HUDEP-2 (cell line): ENCODE data around the gene TF.

ENCODE experiments used
- DNase-seq, 76 experiments: peaks; one replicate each; lab custom pipeline; 2025; ENCODE audit not compliant: unreplicated experiment in 76 of 76; lab: John Stamatoyannopoulos, UW

Gene TF

DNA sequence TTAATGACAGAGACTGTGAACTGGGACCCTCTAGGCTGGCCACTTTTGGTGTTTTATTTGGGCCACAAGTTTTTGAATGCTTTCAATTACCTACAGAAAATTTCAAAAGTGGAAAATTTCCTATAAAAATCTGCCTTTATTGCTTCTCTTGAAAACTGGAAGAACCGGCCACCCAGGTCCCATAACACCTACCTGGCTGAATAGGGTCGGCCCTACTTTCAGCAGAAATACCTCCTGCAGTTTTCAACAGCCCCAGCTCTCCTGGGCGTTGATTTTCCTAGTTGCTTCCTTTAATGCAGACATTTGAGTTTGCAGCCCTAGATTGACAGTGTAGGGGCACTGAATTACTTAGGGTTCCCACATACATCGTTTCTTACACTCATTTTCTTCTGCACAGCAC, 58.7 kb downstream of the TF start:
- DNase-seq, result no peak

DNA sequence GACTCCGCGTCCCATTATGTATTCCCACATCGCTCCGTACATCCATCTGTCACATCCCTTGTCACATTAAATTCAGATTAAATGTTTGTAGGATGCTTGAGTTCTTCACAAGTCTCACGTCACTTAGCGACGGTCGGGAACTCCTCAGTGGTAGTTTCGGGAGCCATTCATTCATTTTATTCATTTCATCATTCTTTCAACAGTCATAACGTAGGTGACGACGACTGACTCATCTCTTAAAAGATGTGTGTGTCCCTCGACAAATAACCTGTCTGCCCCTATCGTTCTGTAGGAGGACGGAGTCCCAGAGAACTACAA, 59.1 kb downstream of the TF start:
- no peak for DNase-seq

DNA sequence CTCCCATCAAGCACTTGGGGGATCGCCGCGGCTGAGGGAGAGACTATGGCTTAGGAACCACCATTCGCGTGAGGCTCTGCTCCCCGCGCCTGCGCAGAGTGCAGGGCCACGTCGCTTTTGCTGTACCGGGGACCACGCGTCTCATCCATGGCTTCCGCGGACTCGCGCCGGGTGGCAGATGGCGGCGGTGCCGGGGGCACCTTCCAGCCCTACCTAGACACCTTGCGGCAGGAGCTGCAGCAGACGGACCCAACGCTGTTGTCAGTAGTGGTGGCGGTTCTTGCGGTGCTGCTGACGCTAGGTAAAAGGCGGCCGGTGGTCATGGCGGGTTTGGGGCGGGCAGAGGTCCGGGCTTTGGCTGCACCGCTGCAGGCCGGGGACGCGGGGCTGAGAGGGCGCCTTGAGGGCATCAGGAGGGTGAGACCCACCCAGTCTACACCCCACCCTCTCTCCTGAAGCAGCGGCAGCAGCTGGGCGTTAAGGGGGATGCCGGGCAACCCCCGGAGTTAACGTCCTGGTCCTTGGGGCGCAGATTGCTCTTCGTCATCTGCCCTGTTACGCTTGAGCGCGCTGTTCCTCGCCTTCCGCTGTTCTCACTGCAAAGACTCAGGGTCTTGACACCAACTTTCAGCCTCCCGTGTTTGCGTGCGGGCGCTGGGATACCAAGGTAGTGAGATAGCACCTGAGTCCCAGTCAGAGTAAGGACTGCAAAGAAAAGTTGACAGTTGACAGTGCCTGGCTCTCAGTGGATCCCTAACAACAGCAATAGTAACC, 59.7 kb downstream of the TF start, which contains the start of gene SRPRB:
TSS of gene SRPRB (plus strand) at position 114 of the 774 bp plus-strand sequence. CDS start at position 148, 34 bp downstream.
- DNase-seq, result peak in 75 of 76 experiments; percentile 30 to 94 (median 84)

DNA sequence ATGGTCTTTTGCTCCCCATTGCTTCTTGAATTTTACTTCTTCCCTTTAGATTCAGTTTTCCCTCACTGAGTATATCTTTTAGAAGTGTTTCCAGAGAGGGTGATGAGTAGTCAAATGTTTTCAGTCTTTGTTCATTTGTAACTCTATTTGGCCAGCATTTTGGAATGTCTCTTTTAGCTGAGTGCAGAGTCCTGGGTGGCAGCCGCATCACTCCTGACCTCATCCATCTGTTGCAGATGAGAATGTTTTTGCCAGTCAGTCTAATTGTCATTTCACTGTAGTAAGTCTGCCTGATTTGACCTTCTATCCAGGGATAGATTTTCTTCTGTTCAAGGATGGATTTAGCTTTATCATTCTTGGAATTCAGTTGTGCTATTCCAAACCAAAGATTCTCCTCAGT, 66.7 kb downstream of the TF start:
- DNase-seq, result no peak

DNA sequence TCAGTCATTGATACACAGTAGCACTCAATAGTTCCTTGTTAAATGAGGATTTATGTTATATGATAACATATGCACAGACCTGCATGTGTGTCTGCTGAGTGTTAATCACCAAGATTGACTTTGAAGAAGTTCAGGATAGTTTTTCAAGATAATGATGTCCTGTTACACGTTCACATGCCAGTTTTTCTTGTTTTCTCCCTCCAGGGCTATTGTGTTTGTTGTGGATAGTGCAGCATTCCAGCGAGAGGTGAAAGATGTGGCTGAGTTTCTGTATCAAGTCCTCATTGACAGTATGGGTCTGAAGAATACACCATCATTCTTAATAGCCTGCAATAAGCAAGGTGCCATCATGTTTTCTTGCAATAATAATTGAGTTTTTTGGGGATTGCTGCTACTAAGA, 69.2 kb downstream of the TF start:
- no peak for DNase-seq

DNA sequence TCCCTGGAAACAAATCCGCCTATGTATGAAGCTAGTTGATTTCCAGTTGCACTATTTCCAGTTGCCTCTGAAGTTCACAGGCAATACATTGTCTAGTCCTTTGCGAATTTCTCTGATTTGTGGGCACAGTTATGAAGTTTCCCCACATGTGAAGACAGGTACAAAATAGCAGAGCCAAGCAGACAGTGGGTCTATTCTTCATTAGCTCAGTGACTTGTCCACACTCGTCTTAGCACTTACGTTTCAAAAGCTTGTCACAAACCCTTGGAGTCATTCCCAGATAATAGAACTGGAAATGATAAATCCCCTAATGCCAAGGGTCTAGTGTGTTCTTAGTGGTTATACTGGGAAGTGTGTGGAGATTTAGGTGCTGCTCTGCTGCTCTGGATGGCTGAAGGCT, 73.9 kb downstream of the TF start:
- DNase-seq, result no peak

DNA sequence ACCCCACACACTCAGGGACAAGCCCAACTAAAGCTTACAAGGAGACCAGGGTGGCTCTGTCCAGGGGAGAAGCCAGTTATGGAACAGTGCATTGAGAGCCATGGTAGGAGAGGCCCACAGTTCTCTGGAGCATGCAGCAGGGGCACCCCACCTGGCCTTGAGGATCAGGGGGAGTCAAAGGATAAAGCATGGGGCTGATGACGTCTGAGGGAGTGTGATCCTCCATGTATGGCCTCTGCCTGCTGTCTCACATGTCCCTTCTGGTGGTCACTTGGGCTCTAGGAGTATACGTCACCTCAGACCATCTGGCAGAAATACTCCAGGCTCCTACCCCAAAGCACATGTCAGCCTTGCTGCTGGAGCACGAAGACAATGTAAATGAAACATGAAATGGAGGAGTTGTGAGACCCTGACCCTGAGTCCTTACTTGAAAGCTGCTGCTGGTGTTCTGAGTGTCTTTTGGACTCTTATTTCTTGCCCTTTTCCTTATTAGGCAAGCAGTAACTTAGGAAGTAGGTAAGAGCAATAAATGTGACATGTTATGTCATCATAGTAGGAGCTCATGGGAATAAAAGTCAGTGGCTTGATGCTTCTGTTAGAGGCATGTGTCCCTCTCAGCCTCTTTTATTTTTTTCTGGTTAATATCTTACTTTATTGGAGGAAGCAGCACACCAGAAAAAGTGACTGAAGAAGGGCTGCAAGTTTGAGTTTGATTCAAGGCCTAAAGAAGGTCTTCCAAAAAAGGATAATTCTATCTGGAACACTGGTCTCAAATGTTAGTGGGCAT, 74.9 kb downstream of the TF start:
- no peak for DNase-seq

DNA sequence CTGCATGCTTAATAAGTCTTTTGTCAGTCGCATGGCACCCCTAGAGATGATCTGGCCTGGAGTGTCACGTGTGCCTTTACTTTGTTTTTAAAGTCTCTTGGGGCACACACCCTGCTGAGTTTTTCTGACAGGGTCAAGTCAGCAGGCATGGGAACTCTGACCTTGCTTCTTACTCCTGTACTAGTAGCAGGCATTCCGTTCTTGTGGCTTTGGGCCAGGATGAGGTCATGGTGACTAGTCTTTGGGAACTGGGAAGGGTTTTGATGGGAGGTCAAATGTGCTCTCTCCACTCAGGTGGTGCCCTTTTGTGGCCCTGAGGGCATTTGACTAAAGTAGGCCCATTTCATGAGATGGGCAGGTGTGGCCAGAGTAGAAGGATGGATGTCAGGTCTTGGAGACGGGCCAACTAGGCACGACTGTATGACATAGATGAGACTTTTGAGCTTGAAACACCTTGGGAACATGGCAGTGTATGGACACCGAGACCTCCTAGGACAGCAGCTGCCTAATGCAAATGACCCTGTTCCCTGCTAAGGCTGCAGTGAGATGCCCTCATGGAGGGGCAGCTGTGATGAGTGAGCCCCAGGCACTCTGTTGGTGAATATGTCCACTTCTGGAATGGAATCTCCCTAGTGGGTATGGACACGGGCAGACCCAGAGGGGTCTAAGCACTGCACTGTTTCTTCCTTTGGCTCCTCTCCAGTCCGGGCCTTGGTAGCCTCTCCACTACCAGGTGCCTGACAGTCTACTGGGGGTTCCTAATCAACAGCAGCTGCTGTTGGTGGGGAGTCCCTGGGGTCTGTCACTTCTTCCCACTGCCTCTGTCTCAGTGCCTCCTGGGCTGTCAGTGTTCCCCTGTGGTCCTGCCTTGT, 75.8 kb downstream of the TF start:
- DNase-seq, result peak in 72 of 76 experiments; percentile 6 to 72 (median 42)

DNA sequence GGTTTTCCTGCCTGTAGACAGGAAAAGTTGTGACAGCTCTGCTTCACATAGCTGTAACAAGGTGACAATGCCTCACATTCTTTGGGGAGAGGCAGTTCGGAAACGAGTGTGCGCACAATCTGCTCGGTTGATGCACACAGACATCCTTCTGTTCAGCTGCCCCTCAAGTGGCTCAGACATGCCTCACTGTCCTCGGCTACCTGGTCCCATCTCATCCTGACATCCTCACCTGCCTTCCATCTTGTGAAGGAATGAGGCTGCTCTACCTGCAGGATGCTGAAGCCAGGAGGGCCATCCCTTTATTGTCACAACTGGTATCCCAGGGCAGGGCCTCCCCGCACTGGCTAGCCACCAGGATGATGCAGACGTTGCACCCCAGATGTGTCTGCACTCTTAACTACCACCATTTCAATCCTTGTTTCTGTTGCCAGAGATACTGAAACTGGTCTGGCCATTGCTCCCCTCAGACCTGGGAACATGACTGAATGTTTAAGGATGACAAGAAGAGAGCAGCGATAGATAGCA, 78.8 kb downstream of the TF start:
- DNase-seq, result no peak

DNA sequence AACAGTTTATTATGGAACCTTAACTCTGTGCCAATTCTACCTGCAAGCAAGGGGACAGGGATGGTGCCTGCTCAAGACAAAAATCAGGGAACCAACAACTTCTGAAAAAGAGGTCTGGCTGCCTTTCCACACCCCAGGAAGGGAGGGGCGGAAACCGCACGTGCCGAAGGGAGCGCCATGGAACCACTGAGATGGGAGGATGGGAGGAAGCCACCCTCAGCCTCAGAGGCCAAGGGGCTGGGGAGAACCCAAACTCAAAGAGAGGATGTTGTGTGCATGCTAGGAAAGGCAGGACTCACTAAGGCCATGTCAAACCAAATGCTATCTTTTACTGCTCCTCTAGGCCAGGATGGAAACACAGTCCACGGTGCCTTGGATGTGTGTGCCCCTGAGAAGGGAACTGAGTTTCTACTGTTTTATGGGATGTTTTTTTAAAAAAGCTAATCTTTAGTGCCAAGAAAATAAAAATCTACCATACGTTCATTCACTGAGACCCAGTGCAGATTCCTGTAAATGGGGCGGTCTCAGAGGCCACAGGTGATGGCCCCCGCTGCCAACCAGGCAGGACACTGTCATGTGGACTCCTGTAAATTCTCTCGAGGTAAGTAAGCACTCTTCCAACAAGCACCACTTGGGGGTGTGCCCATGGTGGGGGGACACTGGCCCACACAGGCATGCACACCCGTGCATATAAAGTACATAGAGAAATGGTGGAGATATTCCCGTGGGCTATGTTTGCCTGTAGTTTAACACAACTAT, 80.0 kb downstream of the TF start:
- no peak for DNase-seq

DNA sequence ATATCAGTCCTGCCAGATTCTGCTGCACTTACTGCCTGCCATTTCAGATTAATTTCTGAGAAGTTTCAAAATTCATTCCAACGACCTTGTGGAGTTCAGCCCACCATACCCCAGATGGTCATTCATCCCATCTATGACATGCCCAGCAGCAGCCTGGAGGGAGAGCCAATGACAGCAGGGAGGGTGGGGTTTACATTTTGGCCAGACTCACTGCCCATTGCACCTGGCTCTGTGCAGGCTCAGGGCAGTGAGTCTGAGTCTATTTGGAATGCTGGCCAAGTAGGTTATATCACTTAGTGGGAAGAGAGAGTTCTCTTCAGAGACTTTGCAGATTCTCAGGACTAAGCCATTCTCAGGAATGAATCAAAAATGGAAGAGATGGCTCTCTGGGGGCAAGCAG, 80.9 kb downstream of the TF start:
- no peak for DNase-seq

DNA sequence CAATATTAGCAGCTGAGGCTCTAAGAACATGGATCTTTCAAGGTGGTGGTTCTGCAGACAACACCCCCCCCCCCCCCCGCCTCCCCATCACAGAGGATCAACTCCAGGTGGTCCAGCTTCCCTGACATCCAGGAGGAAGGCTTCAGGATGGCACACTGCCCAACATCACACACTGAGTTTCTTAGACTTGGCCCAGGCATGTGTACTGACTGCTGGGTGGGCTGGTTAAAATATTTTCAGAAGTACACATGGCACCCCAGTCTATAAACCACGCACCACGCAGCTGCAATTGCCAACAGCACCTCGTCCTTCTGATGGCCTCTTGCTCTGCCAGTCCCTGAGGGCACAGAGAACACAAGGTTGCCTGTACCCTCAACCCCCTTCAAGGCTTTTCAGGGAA, 81.5 kb downstream of the TF start:
- DNase-seq, result no peak

DNA sequence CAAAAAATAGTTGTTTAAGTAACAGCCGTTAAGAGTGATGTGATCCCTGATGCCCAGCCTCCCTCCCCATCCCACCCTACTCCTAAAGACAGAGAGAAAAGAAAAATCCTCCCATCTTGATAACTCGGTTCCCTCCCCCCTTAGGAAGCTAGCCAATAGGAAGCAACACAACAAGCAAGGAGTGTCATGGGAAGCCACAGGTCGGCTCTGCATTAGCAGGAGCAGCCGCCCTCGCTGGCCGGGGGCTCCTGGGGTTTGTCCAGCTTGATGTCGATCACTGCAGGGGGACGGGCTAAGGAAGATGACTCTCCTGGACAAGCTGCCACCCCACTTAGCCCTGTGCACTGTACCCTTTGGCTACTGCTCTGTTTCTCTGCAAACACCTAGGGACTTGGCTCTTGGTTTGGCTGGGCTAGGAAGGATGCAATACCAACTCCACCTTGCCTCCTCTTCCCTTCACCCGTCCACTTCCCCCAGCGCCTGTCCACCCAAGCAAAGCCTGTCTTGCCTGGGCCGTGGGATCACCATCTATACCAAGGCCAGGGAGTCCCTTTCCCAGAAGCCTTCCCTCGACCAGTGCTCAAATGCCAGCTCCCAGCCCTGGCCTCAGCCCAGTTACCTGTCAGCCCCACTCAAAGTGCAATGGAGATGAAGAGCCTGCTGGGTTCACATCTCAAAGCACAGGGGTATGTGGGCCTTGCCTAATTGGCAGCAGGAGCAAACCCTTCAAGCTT, 82.5 kb downstream of the TF start:
- no peak for DNase-seq

DNA sequence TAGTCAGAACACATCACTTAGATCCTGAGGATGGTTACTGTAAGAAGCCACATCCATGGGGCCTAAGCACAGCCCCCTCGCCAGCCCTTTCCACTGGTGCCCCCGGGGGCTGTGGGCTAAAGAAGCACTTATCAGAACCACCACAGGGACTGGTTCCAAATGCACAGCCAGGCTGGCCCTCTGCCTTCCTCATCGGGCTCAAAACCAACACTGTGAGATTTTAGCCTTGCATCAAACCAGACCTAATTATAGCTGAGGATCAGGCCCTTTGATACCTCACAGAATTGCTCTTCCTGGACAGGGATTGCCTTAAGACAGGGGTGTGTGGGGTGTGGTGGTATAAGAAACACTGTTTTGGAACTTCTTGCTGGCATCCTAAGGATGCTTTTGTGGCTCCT, 83.1 kb downstream of the TF start:
- DNase-seq, result no peak

DNA sequence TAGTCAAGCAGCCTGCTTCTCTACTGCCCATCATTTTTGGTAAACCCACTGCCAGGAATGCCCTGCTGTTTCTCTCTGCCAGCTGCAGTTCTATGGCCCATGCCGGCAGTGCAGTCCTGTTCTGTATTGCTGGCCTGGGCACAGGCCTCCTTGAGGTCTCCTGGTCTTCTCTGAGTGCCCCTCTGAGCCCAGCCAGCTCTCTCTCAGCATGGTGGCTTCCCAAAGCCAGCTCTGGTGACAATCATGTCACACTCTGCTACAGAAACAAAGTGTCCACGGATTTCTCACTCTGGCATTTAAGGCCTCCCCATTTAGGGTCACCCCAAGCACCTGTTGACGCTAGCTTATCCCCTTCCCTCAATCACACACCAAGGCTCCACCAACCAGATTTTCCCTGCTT, 83.9 kb downstream of the TF start:
- DNase-seq, result no peak

DNA sequence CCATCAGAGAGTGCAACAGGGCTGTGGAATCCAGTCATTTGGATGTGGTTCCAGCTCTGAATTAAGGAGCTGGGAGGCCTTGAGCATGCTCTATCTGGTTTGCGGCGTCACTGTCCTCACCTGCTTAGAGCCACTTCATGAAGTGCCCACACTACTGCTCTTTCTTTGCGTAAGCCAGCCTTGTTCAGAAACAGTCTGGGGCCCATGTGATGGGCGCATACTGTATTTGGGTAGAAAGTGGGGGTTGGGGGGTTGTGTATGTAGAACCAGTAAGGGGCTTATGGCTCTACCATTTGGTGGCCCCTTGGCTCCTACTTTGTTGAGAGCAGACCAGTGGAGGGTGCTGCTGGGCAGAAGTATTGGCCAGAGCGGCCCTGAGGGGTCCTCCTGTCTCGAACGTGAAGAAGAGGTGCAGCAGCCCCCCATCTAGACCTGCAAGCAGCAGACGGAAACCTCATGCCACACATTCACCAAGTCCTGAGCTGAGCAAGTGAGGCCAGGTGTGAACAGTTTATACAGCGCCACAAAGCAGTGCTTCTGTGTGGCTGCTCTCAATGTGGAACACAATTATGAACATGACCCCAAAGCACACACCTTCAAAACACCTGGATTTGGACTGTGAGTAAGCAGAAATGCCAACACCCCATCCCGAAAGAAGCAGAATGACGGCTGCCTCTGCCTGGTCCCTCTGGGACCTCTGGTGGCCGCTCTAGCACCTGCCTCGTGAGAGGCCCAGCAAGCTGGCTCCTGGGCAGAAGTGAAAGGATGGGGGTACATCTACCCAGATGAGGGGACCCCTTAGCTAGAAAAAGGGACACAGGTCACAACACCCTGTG, 86.0 kb downstream of the TF start:
- no peak for DNase-seq

DNA sequence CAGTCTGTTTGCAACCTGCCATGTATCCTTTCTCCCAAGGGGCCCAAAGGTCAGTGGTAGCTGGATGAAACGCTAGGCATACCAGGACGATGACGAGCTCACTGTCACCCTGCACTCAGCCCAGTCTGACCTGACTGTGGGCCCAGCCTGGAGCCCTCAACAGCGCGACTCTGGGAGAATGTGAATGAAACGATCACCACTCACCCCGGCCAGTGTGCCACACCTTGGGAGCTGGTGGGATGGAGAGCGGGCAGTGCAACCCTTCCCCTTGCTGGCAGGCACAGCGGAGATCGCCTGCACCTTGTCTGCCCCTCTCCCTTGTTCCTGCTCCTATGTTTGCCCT, 86.6 kb downstream of the TF start:
- DNase-seq, result no peak

DNA sequence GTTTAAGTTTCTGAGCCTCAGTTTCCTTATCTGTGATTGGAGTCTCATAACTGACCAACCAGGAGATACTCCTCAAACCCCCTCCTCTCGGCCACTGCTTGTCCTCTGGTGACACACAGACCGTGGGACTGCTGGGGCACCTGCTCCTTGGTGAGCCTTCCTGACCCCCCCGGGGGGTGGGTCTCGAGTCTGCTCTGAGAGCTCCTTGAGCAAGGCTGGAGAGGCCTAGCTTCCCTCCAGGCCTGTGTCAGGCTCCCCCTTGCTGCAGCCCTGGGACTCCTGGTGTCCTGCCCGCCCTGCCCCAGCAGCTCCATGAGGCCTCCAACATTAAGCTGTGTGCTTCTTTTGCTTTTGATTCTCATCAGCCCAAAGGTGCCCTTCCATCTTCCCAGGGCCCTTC, 87.1 kb downstream of the TF start:
- DNase-seq, result no peak
